ENCODE results near the gene SLC2A9.
"Not testable (repeated sequence)": the region's sequence is repeated elsewhere in the genome, so short reads cannot be mapped to it uniquely, and the experiment has no call there.

The SLC2A9 gene

DNA sequence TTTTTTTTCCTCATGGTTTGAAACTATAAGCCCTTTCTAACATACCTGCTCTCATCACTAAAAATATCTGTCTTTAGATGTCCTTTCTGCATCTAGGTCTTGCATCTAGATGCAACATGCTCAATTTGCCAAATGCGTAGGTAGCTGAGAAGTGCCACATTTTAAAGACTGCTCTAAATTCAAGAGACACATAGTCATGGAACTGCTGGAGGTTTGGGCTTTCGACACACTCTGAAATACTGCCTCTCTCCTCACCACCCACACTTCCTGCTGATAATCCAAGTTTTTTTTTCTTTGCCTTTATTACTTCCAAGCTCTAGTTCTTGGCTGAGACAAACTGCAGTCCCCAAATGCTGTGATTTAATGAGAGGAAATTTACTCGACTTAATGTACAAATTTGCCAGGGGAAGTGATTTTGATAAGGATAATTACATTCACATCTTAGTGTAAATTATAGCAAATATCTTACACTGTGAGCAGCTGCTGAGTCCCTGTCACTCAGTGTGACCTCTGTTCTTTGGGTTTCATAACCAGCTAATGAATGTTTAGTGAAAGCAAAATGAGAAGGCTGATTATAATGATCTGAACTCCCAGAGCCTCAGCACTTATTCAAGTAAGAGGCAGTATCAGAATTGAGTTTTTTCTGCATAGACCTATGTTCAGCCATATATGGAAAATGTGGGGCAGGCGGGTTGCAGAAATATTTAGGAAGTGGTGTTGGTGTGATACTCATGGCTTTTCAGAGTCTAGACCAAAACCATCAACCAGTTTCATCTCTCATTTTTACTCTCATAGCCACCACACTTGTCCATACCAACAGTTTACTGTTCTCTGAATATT lies 208.6 kb downstream of the SLC2A9 start:
- peak; percentile 83 to 90 for DNase-seq

- DNase-seq = peak; percentile 73 to 85
Observed at GRCh38 chr4:9811806-9812205, 209.5 kb downstream of the SLC2A9 start.

DNA sequence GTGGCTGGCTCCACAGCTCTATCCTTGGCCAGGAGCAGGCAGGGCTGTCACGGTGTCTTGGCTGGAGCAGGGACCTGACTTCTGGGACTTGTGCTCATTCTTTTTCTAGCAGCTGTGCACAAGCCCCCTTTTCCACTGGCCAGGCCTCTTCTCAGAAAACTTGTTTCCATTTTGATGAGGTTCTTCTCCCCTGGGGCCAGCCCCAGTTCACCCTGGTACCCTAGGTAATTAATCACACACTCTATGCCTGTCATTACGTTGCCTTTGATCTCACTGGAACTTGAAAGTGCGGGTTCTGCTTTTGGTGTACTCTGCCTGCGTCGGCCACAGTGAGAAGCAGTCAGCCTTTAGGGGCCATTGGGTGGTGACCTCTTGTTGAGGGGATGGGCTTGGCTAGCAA lies 213.2 kb downstream of the SLC2A9 start:
- no peak for DNase-seq

DNA sequence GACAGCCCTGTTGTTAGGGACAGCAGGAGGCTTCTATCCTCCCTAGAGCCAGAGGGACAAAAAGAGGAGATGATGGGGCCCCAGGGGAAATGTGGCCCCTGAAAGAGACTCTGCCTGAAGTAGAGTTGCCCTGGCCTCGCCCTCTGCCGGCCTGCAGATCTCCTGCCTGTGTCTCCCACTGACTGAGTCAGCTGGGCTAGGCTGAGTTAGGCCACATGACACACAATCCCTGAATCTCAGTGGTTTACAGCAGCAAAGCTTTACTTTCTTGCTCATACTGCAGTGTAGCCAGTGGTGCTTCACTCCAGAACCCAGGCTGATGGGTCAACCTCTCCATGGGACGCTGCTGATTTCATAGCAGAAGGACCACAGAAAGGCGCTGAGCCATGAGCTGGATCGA lies 216.4 kb downstream of the SLC2A9 start:
- DNase-seq = no peak

DNA sequence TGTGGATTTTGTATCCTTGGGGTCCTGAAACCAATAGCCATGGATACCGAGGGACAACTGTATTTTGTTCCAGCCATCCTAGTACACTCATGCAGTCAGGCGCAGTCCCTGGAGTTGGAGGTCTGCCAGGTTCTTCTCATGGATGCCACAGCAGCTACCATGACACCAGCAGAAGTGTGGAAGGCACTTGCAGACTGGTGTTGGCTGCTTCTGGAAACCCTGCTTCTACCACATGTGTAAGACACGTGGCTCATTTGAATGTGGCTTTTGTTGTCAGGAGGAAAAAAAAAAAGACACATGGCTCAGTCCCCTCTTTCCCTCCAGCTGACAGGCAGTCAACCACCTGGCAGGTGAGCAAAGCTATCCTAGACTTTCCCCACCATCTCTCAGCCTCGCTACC lies 220.4 kb downstream of the SLC2A9 start:
- DNase-seq = no peak

GRCh38 chr4:9796641-9797040 lies 224.7 kb downstream of the SLC2A9 start:
- DNase-seq = not testable (repeated sequence)

DNA sequence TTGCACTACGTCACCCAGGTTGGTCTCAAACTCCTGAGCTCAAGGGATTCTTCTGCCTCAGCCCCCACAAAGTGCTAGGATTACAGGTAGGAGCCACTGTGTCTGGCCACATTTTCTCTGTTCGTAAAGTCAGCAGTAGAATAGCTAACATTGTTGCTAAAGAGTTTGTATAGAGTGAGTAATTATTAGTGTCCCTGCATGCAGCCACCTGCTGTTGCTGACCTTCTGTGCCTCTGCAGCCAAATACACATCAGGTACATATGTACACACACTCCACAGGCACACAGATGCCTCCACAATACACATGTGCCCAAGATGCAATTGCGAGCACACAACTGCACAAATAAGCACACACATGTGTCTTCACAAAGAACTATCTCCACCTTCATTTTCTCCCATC lies 228.9 kb downstream of the SLC2A9 start:
- DNase-seq = no peak

GRCh38 chr4:9785891-9786290 lies 235.4 kb downstream of the SLC2A9 start:
- DNase-seq = not testable (repeated sequence)

DNA sequence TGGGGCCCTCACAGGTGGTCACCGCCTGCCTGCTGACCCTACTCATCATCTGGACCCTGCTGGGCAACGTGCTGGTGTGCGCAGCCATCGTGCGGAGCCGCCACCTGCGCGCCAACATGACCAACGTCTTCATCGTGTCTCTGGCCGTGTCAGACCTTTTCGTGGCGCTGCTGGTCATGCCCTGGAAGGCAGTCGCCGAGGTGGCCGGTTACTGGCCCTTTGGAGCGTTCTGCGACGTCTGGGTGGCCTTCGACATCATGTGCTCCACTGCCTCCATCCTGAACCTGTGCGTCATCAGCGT lies 239.2 kb downstream of the SLC2A9 start:
- no peak for DNase-seq

DNA sequence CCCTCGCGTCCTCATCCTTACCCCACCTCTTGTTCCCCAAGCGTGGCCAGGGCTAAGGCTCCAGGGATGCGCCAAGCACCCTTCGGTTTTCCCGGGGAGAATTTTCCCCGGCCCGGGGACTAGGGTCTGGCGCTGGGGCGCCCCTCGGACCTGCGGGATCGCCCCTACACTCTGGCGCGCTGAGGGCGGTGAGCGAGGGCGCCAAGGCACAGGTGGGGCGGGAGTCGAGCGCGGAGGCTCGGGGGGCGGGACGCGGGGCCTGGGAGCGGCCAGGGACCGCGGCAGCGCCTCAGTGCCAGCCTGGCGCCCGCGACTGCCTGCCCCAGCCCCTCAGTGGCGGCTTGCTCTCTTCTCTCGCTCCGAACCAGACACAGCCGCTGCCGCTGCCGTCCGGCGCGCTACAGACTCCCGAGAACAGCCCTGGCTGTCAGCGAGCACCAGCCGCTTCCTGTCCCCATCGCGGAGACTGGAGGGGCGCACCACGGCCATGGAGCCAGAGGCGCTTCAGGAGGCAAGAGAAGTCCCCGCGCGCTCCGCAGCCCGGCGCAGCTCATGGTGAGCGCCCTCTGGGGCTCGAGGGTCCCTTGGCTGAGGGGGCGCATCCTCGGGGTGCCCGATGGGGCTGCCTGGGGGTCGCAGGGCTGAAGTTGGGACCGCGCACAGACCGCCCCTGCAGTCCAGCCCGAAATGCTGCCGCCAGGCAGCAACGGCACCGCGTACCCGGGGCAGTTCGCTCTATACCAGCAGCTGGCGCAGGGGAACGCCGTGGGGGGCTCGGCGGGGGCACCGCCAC lies 239.8 kb downstream of the SLC2A9 start, which contains the start of gene DRD5:
DRD5 (plus strand) TSS at position 292 of the 793 bp plus-strand sequence; CDS start at position 688, 396 bp downstream.
- no peak for DNase-seq

Data from inflammatory macrophage (primary cell).